Sigmoid colon (tissue), 7 donors: Measurements from ENCODE around the gene CCNK. TPM values are rescaled to one million over a fixed set of nuclear protein-coding genes. Genes with fewer than 3 reads are reported as not detected.
A peak's percentile ranks its signal among the peaks of the same experiment; 100 is the strongest.

Experiments used
- DNase-seq: peaks from one replicate; pipeline ENCODE4 v3.0.0-alpha.2; 2019
- H3K27ac ChIP-seq, 4 donors: fragments of 200-600 bp; sonication (generic); one replicate each; pipeline ENCODE4 v1.5.1; 2016 to 2019; ENCODE audit warnings: mild to moderate bottlenecking in 1 of 4
- H3K27me3 ChIP-seq, 3 donors: fragments of 200-600 bp; sonication (generic); one replicate each; pipeline ENCODE4 v1.5.1; 2019; ENCODE audit warnings: mild to moderate bottlenecking in 1 of 3
- H3K36me3 ChIP-seq, 4 donors: fragments of 200-600 bp; sonication (generic); one replicate each; pipeline ENCODE4 v1.5.1; 2016 to 2019
- H3K4me1 ChIP-seq, 4 donors: fragments of 200-600 bp; sonication (generic); one replicate each; pipeline ENCODE4 v1.5.1; 2017 to 2019
- H3K4me3 ChIP-seq, 4 donors: fragments of 200-600 bp; sonication (generic); one replicate each; pipeline ENCODE4 v1.5.1; 2017 to 2019; ENCODE audit warnings: mild to moderate bottlenecking in 2 of 4, moderate library complexity in 1 of 4
- H3K9me3 ChIP-seq, 4 donors: fragments of 200-600 bp in 3 of 4; sonication (generic) in 3 of 4; one replicate each; pipeline versions ENCODE4 v1.5.1 to v1.6.1; 2013 to 2019
- CTCF ChIP-seq, 4 experiments: fragments of 450-650 bp in 3 of 4; fragments of 200-600 bp in 1 of 4; IDR thresholded peaks; one replicate each; pipeline ENCODE4 v1.5.1; 2016 to 2019; ENCODE audit warnings: antibody characterized with exemption in 4 of 4, mild to moderate bottlenecking in 3 of 4, moderate library complexity in 2 of 4
- EP300 ChIP-seq, 4 donors: sonication (generic); formaldehyde crosslinking; IDR thresholded peaks; one replicate each; pipeline ENCODE4 v1.6.1; 2017; ENCODE audit warnings: antibody characterized with exemption in 4 of 4
- POLR2A ChIP-seq, 2 donors: fragments of 450-650 bp; IDR thresholded peaks; one replicate each; pipeline ENCODE4 v1.6.1; 2016; ENCODE audit warnings: antibody characterized with exemption in 2 of 2, mild to moderate bottlenecking in 2 of 2, moderate library complexity in 2 of 2
- POLR2AphosphoS5 ChIP-seq, 4 donors: sonication (generic); formaldehyde crosslinking; IDR thresholded peaks; one replicate each; pipeline ENCODE4 v1.6.1; 2017; ENCODE audit warnings: antibody characterized with exemption in 4 of 4
- WGBS, 2 donors: extraction: QIAGEN DNeasy Blood & Tissue Kit; methylation state at CpG; one replicate each; pipeline ENCODE4 v1.1.7; 2013; 5-methylcytosine and 5-hydroxymethylcytosine counted together
- intact Hi-C: fragments of 100-400 bp; cut with DNase I; formaldehyde crosslinking; loops from one replicate; pipeline ENCODE4 v1.15.1; 2023
- polyA plus RNA-seq, 3 donors: library from polyadenylated mRNA; stranded (reverse); fragments of 200-250 nt; gene quantifications; one replicate each; pipeline ENCODE4 v1.2.3, GENCODE V29; 2013
- total RNA-seq, 4 donors: library from RNA; depleted of rRNA; stranded (reverse); fragments of >200 nt; gene quantifications; one replicate each; pipeline ENCODE4 v1.1.0, GENCODE V29; 2016
- donor health status: healthy with polysubstance abuse.
- donor health status: Bipolar disorder and iron deficiency.
- donor health status: healthy.

Gene CCNK
- total and polyA plus RNA-seq, 7 donors, result 13.2 to 25.9 (median 18.1) TPM

- intact Hi-C loops, result no loop called here
- H3K4me3 ChIP-seq, result no peak overlapping the region
- H3K27ac ChIP-seq, result peak overlapping the region in 3 of 4 donors; percentile 83 to 94 (median 91)
- WGBS, 2 donors, result 91 to 92% methylated on average over 13 of the region's 13 CpGs
- no peaks in the 10 kb centered on the region for H3K27me3 ChIP-seq
- DNase-seq, result no peak
- TF ChIP-seq CTCF (IDR thresholded peaks at IDR 0.05) (no peak), EP300 (IDR thresholded peaks at IDR 0.05) (no peak), POLR2A (IDR thresholded peaks at IDR 0.05) (no peak), POLR2AphosphoS5 (IDR thresholded peaks at IDR 0.05) (no peak)
- H3K4me1 ChIP-seq, result peaks cover 0 to 96% (median 87%) of the 10 kb centered on the region in 4 donors
- H3K36me3 ChIP-seq, result no peaks in the 10 kb centered on the region
- no peaks in the 10 kb centered on the region for H3K9me3 ChIP-seq
These were observed 61.4 kb downstream of the CCNK start for GRCh38 chr14:99542566-99542965.

GRCh38 chr14:99543370-99543769 lies 62.2 kb downstream of the CCNK start:
- Histone ChIP-seq H3K4me3 (no peak overlapping the region), H3K27me3 (no peaks in the 10 kb centered on the region), H3K27ac (peak overlapping the region in 3 of 4 donors; percentile 83 to 94 (median 91)), H3K9me3 (no peaks in the 10 kb centered on the region), H3K4me1 (peaks cover 0 to 96% (median 86%) of the 10 kb centered on the region in 4 donors), H3K36me3 (no peaks in the 10 kb centered on the region)
- DNase-seq, result no peak
- no peak for TF ChIP-seq POLR2A (IDR thresholded peaks at IDR 0.05)
- no peak for TF ChIP-seq EP300 (IDR thresholded peaks at IDR 0.05)
- TF ChIP-seq POLR2AphosphoS5 (IDR thresholded peaks at IDR 0.05), result no peak
- TF ChIP-seq CTCF (IDR thresholded peaks at IDR 0.05), result no peak
- intact Hi-C loops, result no loop called here
- 91 to 94% methylated on average over 4 of the region's 4 CpGs for whole genome bisulfite sequencing, 2 donors

GRCh38 chr14:99543985-99544384 lies 62.8 kb downstream of the CCNK start:
- TF ChIP-seq EP300 (IDR thresholded peaks at IDR 0.05), result no peak
- no peak for TF ChIP-seq POLR2A (IDR thresholded peaks at IDR 0.05)
- no peak for TF ChIP-seq POLR2AphosphoS5 (IDR thresholded peaks at IDR 0.05)
- no peak for TF ChIP-seq CTCF (IDR thresholded peaks at IDR 0.05)
- Histone ChIP-seq H3K9me3 (no peaks in the 10 kb centered on the region), H3K4me3 (no peak overlapping the region), H3K36me3 (no peaks in the 10 kb centered on the region), H3K4me1 (peaks cover 0 to 96% (median 86%) of the 10 kb centered on the region in 4 donors), H3K27me3 (no peaks in the 10 kb centered on the region), H3K27ac (peak overlapping the region in 3 of 4 donors; percentile 83 to 94 (median 91))
- intact Hi-C loops, result no loop called here
- no peak for DNase-seq
- 90 to 92% methylated on average over 12 of the region's 12 CpGs for WGBS, 2 donors

- no peaks in the 10 kb centered on the region for H3K27me3 ChIP-seq
- DNase-seq, result no peak
- no peaks in the 10 kb centered on the region for H3K36me3 ChIP-seq
- intact Hi-C loops, result no loop called here
- H3K27ac ChIP-seq, result peak overlapping the region in 3 of 4 donors; percentile 83 to 94 (median 91)
- no peak for TF ChIP-seq POLR2A (IDR thresholded peaks at IDR 0.05)
- no peak for TF ChIP-seq CTCF (IDR thresholded peaks at IDR 0.05)
- no peak for TF ChIP-seq POLR2AphosphoS5 (IDR thresholded peaks at IDR 0.05)
- TF ChIP-seq EP300 (IDR thresholded peaks at IDR 0.05), result no peak
- no peak overlapping the region for H3K4me3 ChIP-seq
- H3K4me1 ChIP-seq, result peaks cover 0 to 96% (median 88%) of the 10 kb centered on the region in 4 donors
- WGBS, 2 donors, result 79 to 80% methylated on average over 11 of the region's 11 CpGs
- no peaks in the 10 kb centered on the region for H3K9me3 ChIP-seq
These were observed 63.8 kb downstream of the CCNK start for GRCh38 chr14:99544991-99545390.

- 83 to 89% methylated on average over 6 of the region's 6 CpGs for WGBS, 2 donors
- Histone ChIP-seq H3K4me3 (no peak overlapping the region), H3K9me3 (no peaks in the 10 kb centered on the region), H3K36me3 (no peaks in the 10 kb centered on the region), H3K27ac (peak overlapping the region in 3 of 4 donors; percentile 83 to 94 (median 91)), H3K4me1 (peaks cover 0 to 96% (median 88%) of the 10 kb centered on the region in 4 donors), H3K27me3 (no peaks in the 10 kb centered on the region)
- intact Hi-C loops, result no loop called here
- no peak for TF ChIP-seq EP300 (IDR thresholded peaks at IDR 0.05)
- no peak for TF ChIP-seq POLR2AphosphoS5 (IDR thresholded peaks at IDR 0.05)
- TF ChIP-seq POLR2A (IDR thresholded peaks at IDR 0.05), result no peak
- TF ChIP-seq CTCF (IDR thresholded peaks at IDR 0.05), result no peak
- no peak for DNase-seq
These were observed 64.4 kb downstream of the CCNK start for GRCh38 chr14:99545586-99545985.
